Kidney (tissue), 14 donors: Measurements from ENCODE around the gene PACSIN1. TPM values are rescaled to one million over a fixed set of nuclear protein-coding genes. Genes with fewer than 3 reads are reported as not detected.

Experiments used
- DNase-seq, 5 donors: peaks; one replicate each; pipeline ENCODE4 v3.0.0-alpha.2; 2013 to 2020
- FAIRE-seq: peaks from 2 replicates; lab custom pipeline; 2012; peaks lifted over from hg19 to GRCh38; lab: Jason Lieb, UNC
- H3K27ac ChIP-seq, 2 donors: one replicate each; pipeline ENCODE4 v1.7.0; 2013; ENCODE audit warnings: low read depth in 2 of 2, low read length in 2 of 2, inconsistent platforms in 1 of 2
- H3K27me3 ChIP-seq: one replicate; pipeline ENCODE4 v1.7.1; 2013; ENCODE audit warnings: low read length, inconsistent platforms; ENCODE audit not compliant: control insufficient read depth, insufficient read depth
- H3K36me3 ChIP-seq, 3 donors: one replicate each; pipeline versions ENCODE4 v1.7.0 to v1.7.1; 2013; ENCODE audit warnings: low read length in 3 of 3, control low read depth in 1 of 3, inconsistent platforms in 1 of 3; ENCODE audit not compliant: insufficient read depth in 3 of 3, control insufficient read depth in 2 of 3
- H3K4me1 ChIP-seq, 3 donors: one replicate each; pipeline versions ENCODE4 v1.7.0 to v1.7.1; 2013; ENCODE audit warnings: low read length in 3 of 3, inconsistent platforms in 1 of 3, low read depth in 1 of 3; ENCODE audit not compliant: control insufficient read depth in 2 of 3, insufficient read depth in 2 of 3
- H3K4me3 ChIP-seq, 3 donors: one replicate each; pipeline versions ENCODE4 v1.7.0 to v1.8.1; 2013; ENCODE audit warnings: low read length in 3 of 3, control low read depth in 1 of 3, inconsistent platforms in 1 of 3
- H3K9ac ChIP-seq, 3 donors: one replicate each; pipeline versions ENCODE4 v1.7.0 to v1.7.1; 2013; ENCODE audit warnings: low read length in 3 of 3, control low read depth in 1 of 3, inconsistent platforms in 1 of 3
- H3K9me3 ChIP-seq, 3 donors: one replicate each; pipeline versions ENCODE4 v1.7.0 to v1.7.1; 2013; ENCODE audit warnings: low read length in 3 of 3, control low read depth in 1 of 3, inconsistent platforms in 1 of 3; ENCODE audit not compliant: control insufficient read depth in 2 of 3, insufficient read depth in 1 of 3
- CTCF ChIP-seq: IDR thresholded peaks from 3 replicates; pipeline ENCODE4 v1.5.1; 2012; ENCODE audit warnings: mild to moderate bottlenecking, moderate library complexity, borderline replicate concordance; ENCODE audit not compliant: insufficient read depth; ENCODE audit errors: extremely low read depth
- intact Hi-C: fragments of 100-400 bp; cut with DNase I; formaldehyde crosslinking; loops from one replicate; pipeline ENCODE4 v1.11.1; 2022
- polyA plus RNA-seq: library from polyadenylated mRNA; stranded (reverse); fragments of 350-450 nt; fragmentation: Illumina TruSeq; extraction: RNeasy Lipid Tissue Mini Kit (QIAGEN cat#74804); gene quantifications from one replicate; pipeline ENCODE4 v1.2.3, GENCODE V29; 2014; ENCODE audit warnings: low read depth, low replicate concordance; ENCODE audit not compliant: insufficient read depth
- total RNA-seq: library from RNA; stranded (reverse); fragmentation: NEBNext Ultra II Directional; extraction: Animal tissue kit (Norgen Biotek cat#: 25700); gene quantifications from one replicate; pipeline ENCODE4 v1.2.1, GENCODE V29; 2021
- donor health status: control.
- donor health status: control.
- donor health status: control.
- donor health status: control.
- donor health status: control.
- donor health status: DM: yes; HTN: yes; CAD: no.
- donor health status: Normal renal cell carcinoma (clear cell type).

Gene PACSIN1
- total and polyA plus RNA-seq, 2 donors from 2014 or later = 1.7 to 4.1 TPM

- Histone ChIP-seq H3K27ac (peak within 1 kb of the TSS; percentile 71 to 80), H3K36me3 (peaks cover 8 to 37% (median 21%) of the 10 kb centered on the region in 3 donors), H3K9me3 (no peaks in the 10 kb centered on the region), H3K4me1 (no peaks in the 10 kb centered on the region), H3K9ac (peak within 1 kb of the TSS; percentile 89 to 100 (median 91)), H3K4me3 (peak within 1 kb of the TSS; percentile 93 to 97 (median 94)), H3K27me3 (no peaks in the 10 kb centered on the region)
- intact Hi-C loops = no loop called here
- TF ChIP-seq CTCF = no peak
- FAIRE-seq (no peak), DNase-seq (peak; percentile 95 to 97 (median 96))
These were observed 40.1 kb upstream of the PACSIN1 start, which contains the start of gene RPS10 for GRCh38 chr6:34425498-34426410. TSS of gene RPS10 (minus strand) at chr6:34426069. CDS start at chr6:34425221, 848 bp downstream.

GRCh38 chr6:34435916-34436315 is 30.0 kb upstream of the PACSIN1 start:
- no peak for TF ChIP-seq CTCF
- no peak overlapping the region for H3K9ac ChIP-seq
- H3K27ac ChIP-seq = no peak overlapping the region
- DNase-seq (no peak), FAIRE-seq (no peak)
- intact Hi-C loops = no loop called here
- no peaks in the 10 kb centered on the region for H3K27me3 ChIP-seq
- no peaks in the 10 kb centered on the region for H3K36me3 ChIP-seq
- no peaks in the 10 kb centered on the region for H3K9me3 ChIP-seq
- no peak overlapping the region for H3K4me3 ChIP-seq
- no peaks in the 10 kb centered on the region for H3K4me1 ChIP-seq

- Histone ChIP-seq H3K9me3 (no peaks in the 10 kb centered on the region), H3K9ac (no peak overlapping the region), H3K36me3 (no peaks in the 10 kb centered on the region), H3K27ac (no peak overlapping the region), H3K4me3 (no peak overlapping the region), H3K4me1 (no peaks in the 10 kb centered on the region), H3K27me3 (no peaks in the 10 kb centered on the region)
- FAIRE-seq (no peak), DNase-seq (peak in 1 of 5 donors; percentile 12)
- TF ChIP-seq CTCF = no peak
- intact Hi-C loops = no loop called here
These were observed 28.9 kb upstream of the PACSIN1 start for GRCh38 chr6:34436803-34437643.
